Sigmoid colon (tissue), 7 donors: Measurements from ENCODE around the gene CCND3. TPM values are rescaled to one million over a fixed set of nuclear protein-coding genes. Genes with fewer than 3 reads are reported as not detected.
A peak's percentile ranks its signal among the peaks of the same experiment; 100 is the strongest.

Experiments
- DNase-seq: peaks from one replicate; pipeline ENCODE4 v3.0.0-alpha.2; 2019
- H3K27ac ChIP-seq, 4 donors: fragments of 200-600 bp; sonication (generic); one replicate each; pipeline ENCODE4 v1.5.1; 2016 to 2019; ENCODE audit warnings: mild to moderate bottlenecking in 1 of 4
- H3K27me3 ChIP-seq, 3 donors: fragments of 200-600 bp; sonication (generic); one replicate each; pipeline ENCODE4 v1.5.1; 2019; ENCODE audit warnings: mild to moderate bottlenecking in 1 of 3
- H3K36me3 ChIP-seq, 4 donors: fragments of 200-600 bp; sonication (generic); one replicate each; pipeline ENCODE4 v1.5.1; 2016 to 2019
- H3K4me1 ChIP-seq, 4 donors: fragments of 200-600 bp; sonication (generic); one replicate each; pipeline ENCODE4 v1.5.1; 2017 to 2019
- H3K4me3 ChIP-seq, 4 donors: fragments of 200-600 bp; sonication (generic); one replicate each; pipeline ENCODE4 v1.5.1; 2017 to 2019; ENCODE audit warnings: mild to moderate bottlenecking in 2 of 4, moderate library complexity in 1 of 4
- H3K9me3 ChIP-seq, 4 donors: fragments of 200-600 bp in 3 of 4; sonication (generic) in 3 of 4; one replicate each; pipeline versions ENCODE4 v1.5.1 to v1.6.1; 2013 to 2019
- EP300 ChIP-seq, 4 donors: sonication (generic); formaldehyde crosslinking; IDR thresholded peaks; one replicate each; pipeline ENCODE4 v1.6.1; 2017; ENCODE audit warnings: antibody characterized with exemption in 4 of 4
- POLR2A ChIP-seq, 2 donors: fragments of 450-650 bp; IDR thresholded peaks; one replicate each; pipeline ENCODE4 v1.6.1; 2016; ENCODE audit warnings: antibody characterized with exemption in 2 of 2, mild to moderate bottlenecking in 2 of 2, moderate library complexity in 2 of 2
- POLR2AphosphoS5 ChIP-seq, 4 donors: sonication (generic); formaldehyde crosslinking; IDR thresholded peaks; one replicate each; pipeline ENCODE4 v1.6.1; 2017; ENCODE audit warnings: antibody characterized with exemption in 4 of 4
- WGBS, 2 donors: extraction: QIAGEN DNeasy Blood & Tissue Kit; methylation state at CpG; one replicate each; pipeline ENCODE4 v1.1.7; 2013; 5-methylcytosine and 5-hydroxymethylcytosine counted together
- intact Hi-C: fragments of 100-400 bp; cut with DNase I; formaldehyde crosslinking; loops from one replicate; pipeline ENCODE4 v1.15.1; 2023
- polyA plus RNA-seq, 3 donors: library from polyadenylated mRNA; stranded (reverse); fragments of 200-250 nt; gene quantifications; one replicate each; pipeline ENCODE4 v1.2.3, GENCODE V29; 2013
- total RNA-seq, 4 donors: library from RNA; depleted of rRNA; stranded (reverse); fragments of >200 nt; gene quantifications; one replicate each; pipeline ENCODE4 v1.1.0, GENCODE V29; 2016
- TF ChIP-seq, protein P1 (sequence below), 4 experiments: fragments of 450-650 bp in 3 of 4; fragments of 200-600 bp in 1 of 4; IDR thresholded peaks; one replicate each; pipeline ENCODE4 v1.5.1; 2016 to 2019; ENCODE audit warnings: antibody characterized with exemption in 4 of 4, mild to moderate bottlenecking in 3 of 4, moderate library complexity in 2 of 4
- donor health status: healthy with polysubstance abuse.
- donor health status: Bipolar disorder and iron deficiency.
- donor health status: healthy.

Gene CCND3
- total and polyA plus RNA-seq, 7 donors: 43.2 to 144 (median 102) TPM

DNA sequence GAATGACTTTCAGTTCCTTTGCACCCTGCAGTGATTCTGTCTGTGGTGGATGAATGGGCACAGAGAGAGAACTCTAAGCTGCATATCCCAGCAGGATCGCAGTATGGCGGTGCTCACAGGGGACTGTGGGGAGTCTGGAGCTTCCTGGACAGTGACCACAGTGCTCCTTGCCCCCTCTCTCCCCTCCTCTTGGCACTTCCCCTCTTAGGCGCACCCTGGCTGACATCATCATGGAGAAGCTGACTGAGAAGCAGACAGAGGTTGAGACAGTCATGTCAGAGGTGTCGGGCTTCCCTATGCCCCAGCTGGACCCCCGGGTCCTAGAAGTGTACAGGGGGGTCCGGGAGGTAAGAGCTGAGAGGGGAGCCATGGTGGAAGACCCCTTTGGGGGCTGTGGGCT lies 11.7 kb downstream of the CCND3 start:
- TF ChIP-seq, protein P1, sequence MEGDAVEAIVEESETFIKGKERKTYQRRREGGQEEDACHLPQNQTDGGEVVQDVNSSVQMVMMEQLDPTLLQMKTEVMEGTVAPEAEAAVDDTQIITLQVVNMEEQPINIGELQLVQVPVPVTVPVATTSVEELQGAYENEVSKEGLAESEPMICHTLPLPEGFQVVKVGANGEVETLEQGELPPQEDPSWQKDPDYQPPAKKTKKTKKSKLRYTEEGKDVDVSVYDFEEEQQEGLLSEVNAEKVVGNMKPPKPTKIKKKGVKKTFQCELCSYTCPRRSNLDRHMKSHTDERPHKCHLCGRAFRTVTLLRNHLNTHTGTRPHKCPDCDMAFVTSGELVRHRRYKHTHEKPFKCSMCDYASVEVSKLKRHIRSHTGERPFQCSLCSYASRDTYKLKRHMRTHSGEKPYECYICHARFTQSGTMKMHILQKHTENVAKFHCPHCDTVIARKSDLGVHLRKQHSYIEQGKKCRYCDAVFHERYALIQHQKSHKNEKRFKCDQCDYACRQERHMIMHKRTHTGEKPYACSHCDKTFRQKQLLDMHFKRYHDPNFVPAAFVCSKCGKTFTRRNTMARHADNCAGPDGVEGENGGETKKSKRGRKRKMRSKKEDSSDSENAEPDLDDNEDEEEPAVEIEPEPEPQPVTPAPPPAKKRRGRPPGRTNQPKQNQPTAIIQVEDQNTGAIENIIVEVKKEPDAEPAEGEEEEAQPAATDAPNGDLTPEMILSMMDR (IDR thresholded peaks at IDR 0.05): no peak
- intact Hi-C loops: no loop called here
- no peaks in the 10 kb centered on the region for H3K9me3 ChIP-seq
- H3K27me3 ChIP-seq: no peaks in the 10 kb centered on the region
- H3K36me3 ChIP-seq: peaks cover 29 to 84% (median 52%) of the 10 kb centered on the region in 4 donors
- H3K27ac ChIP-seq: no peak overlapping the region
- 93% methylated on average over 6 of the region's 6 CpGs for WGBS, 2 donors
- no peak for DNase-seq
- H3K4me1 ChIP-seq: no peaks in the 10 kb centered on the region
- H3K4me3 ChIP-seq: no peak overlapping the region

DNA sequence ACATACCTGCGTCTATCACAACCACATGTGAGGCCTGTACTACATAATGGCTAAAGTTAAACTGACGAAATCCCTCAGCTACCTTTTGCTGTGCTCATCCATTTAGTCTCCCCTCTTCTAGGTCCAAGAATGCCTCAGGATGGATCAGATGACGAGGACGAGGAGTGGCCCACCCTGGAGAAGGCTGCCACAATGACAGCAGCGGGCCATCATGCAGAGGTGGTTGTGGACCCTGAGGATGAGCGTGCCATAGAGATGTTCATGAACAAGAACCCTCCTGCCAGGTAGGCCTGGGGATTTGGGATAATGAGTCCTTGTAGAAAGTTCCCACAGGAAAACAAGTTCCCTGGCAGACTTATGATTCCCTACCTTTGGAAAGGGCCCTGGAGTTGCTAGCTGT lies 14.4 kb downstream of the CCND3 start:
- intact Hi-C loops: no loop called here
- no peak for TF ChIP-seq POLR2AphosphoS5 (IDR thresholded peaks at IDR 0.05)
- Histone ChIP-seq H3K9me3 (no peaks in the 10 kb centered on the region), H3K27me3 (no peaks in the 10 kb centered on the region), H3K36me3 (peaks cover 20 to 57% (median 33%) of the 10 kb centered on the region in 4 donors), H3K4me1 (peaks cover 0 to 17% (median 16%) of the 10 kb centered on the region in 4 donors), H3K27ac (no peak overlapping the region), H3K4me3 (no peak overlapping the region)
- 94 to 96% methylated on average over 6 of the region's 6 CpGs for whole genome bisulfite sequencing, 2 donors
- no peak for DNase-seq

DNA sequence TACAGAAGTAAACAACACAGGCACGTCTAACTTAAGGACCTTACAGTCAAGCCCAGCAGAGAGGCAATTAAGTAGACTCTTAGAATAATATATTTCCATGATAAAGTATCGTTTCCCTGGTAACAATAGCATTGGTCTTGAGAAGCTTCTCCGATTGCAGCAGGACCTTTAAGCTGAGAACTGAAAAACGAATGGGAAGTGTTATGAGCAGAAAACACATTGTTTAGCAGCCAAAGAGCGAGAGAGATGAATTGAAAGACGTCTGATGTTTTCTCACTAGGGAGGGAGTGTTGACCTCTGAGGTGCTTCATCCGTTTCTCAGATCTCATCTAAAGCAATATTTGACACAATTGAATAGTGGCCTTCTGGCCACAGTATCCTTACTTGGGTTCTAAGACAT lies 19.5 kb downstream of the CCND3 start:
- H3K36me3 ChIP-seq: peaks cover 0 to 8% (median 2%) of the 10 kb centered on the region in 4 donors
- no peaks in the 10 kb centered on the region for H3K27me3 ChIP-seq
- TF ChIP-seq EP300 (IDR thresholded peaks at IDR 0.05) (no peak), POLR2AphosphoS5 (IDR thresholded peaks at IDR 0.05) (no peak), POLR2A (IDR thresholded peaks at IDR 0.05) (no peak)
- TF ChIP-seq, protein P1 (IDR thresholded peaks at IDR 0.05): no peak
- no peak for DNase-seq
- peak overlapping the region in 1 of 4 donors; percentile 97 for H3K27ac ChIP-seq
- intact Hi-C loops: no loop called here
- peak overlapping the region; percentile 62 to 84 (median 74) for H3K4me3 ChIP-seq
- H3K4me1 ChIP-seq: peaks cover 0 to 45% (median 36%) of the 10 kb centered on the region in 4 donors
- no peaks in the 10 kb centered on the region for H3K9me3 ChIP-seq
- 2 to 5% methylated on average over 7 of the region's 7 CpGs for WGBS, 2 donors

DNA sequence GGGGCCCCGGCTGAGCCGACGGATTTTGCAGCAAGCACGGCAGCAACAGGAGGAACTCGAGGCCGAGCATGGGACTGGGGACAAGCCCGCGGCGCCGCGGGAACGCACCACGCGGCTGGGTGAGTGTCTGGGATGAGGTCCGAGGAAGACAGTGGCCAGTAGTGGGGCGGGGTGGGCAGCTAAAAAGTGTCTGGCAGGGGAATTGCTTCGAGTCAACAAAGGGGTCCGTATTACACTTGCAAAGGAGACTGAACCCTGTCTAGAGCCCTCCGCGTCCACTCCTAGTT lies 20.0 kb downstream of the CCND3 start:
- Histone ChIP-seq H3K4me3 (peak overlapping the region; percentile 62 to 84 (median 74)), H3K4me1 (peaks cover 0 to 46% (median 36%) of the 10 kb centered on the region in 4 donors), H3K36me3 (peaks cover 0 to 11% (median 2%) of the 10 kb centered on the region in 4 donors), H3K27ac (peak overlapping the region; percentile 94 to 97 (median 96)), H3K27me3 (no peaks in the 10 kb centered on the region), H3K9me3 (no peaks in the 10 kb centered on the region)
- 0% methylated on average over 20 of the region's 20 CpGs for WGBS, 2 donors
- DNase-seq: no peak
- TF ChIP-seq POLR2AphosphoS5 (IDR thresholded peaks at IDR 0.05) (no peak), EP300 (IDR thresholded peaks at IDR 0.05) (no peak), POLR2A (IDR thresholded peaks at IDR 0.05) (no peak)
- TF ChIP-seq, protein P1 (IDR thresholded peaks at IDR 0.05): no peak
- intact Hi-C loops: loop anchor here (1.0 to 2.0 kb wide), 2 partner anchors 123 to 134 kb away; partner anchors contain the start of gene TOMM6

DNA sequence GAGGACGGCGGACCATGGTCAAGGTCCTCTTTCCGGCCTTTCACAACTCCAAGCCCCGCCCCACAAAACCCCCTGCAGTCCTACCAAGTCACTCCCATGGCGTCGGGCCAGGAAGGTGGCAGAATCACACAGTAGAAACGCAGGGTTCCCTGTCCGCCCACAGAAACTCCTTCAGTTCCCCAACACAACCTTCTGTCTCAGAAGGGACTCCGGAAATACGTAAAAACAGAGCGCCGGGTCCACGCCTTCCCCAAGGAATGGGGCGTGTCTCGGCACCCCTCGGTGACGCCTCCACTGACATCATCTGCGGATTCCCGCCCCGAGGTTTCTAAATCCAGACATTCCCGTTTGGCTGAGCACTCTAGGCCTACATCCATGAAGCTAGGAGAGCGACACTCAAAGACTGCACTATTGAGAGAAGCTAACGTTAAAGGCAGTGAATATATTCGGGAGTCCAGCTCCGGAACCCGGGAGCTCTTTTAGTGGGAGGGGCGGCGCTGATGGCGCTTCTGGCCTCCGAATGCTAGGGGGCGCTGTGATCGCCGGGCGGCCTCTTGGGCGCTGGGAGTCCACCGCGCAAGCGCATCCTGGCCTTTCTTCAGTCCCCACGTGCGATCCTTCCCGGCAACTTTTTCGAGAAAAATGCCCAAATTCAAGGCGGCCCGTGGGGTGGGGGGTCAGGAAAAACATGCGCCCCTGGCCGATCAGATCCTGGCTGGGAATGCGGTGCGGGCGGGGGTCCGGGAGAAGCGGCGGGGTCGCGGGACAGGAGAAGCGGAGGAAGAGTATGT lies 20.5 kb downstream of the CCND3 start, which contains the start of the genes BYSL and MED20:
BYSL (plus strand) TSS at position 579 of the 791 bp plus-strand sequence; CDS start at position 643, 64 bp downstream.
MED20 (minus strand) TSS at position 219 of the 791 bp plus-strand sequence; CDS start at position 98, 121 bp downstream.
- Histone ChIP-seq H3K4me3 (peak within 1 kb of the TSS; percentile 62 to 84 (median 74)), H3K4me1 (peaks cover 0 to 46% (median 36%) of the 10 kb centered on the region in 4 donors), H3K27me3 (no peaks in the 10 kb centered on the region), H3K27ac (peak within 1 kb of the TSS; percentile 94 to 97 (median 96)), H3K9me3 (no peaks in the 10 kb centered on the region), H3K36me3 (peaks cover 4 to 16% (median 7%) of the 10 kb centered on the region in 4 donors)
- intact Hi-C loops: loop anchor here (1.0 to 2.0 kb wide), 2 partner anchors 124 to 134 kb away; partner anchors contain the start of gene TOMM6
- WGBS, 2 donors: 0% methylated on average over 55 of the region's 55 CpGs
- peak in 1 of 4 donors; percentile 49 for TF ChIP-seq EP300 (IDR thresholded peaks at IDR 0.05)
- TF ChIP-seq, protein P1 (IDR thresholded peaks at IDR 0.05): peak; percentile 89 to 98 (median 94)
- peak; percentile 80 to 84 for TF ChIP-seq POLR2A (IDR thresholded peaks at IDR 0.05)
- TF ChIP-seq POLR2AphosphoS5 (IDR thresholded peaks at IDR 0.05): peak; percentile 81 to 95 (median 92)
- peak; percentile 96 for DNase-seq
